Endothelial cell of umbilical vein (primary cell): Measurements from ENCODE around the gene MOK. TPM values are rescaled to one million over a fixed set of nuclear protein-coding genes. Genes with fewer than 3 reads are reported as not detected.

Experiments
- BruUV-seq: library from RNA; stranded (reverse); fragments of 400-500 nt; replicated peaks from 2 replicates; lab custom pipeline; 2021; lab: Mats Ljungman, UMichigan
- CTCF ChIA-PET: fragments of 300-600, 350-600 bp; sonication (Branson Sonifier 250); formaldehyde crosslinking; loops from one replicate; lab custom pipeline; 2021; ENCODE audit warnings: antibody characterized with exemption, inconsistent platforms; lab: Charles Lee
- POLR2A ChIA-PET: fragments of 300-600, 350-600 bp; sonication (Branson Sonifier 250); formaldehyde crosslinking; loops from one replicate; lab custom pipeline; 2021; ENCODE audit warnings: antibody characterized with exemption, inconsistent platforms; lab: Charles Lee
- DNase-seq: peaks from one replicate; pipeline ENCODE4 v3.0.0-alpha.2; 2011; ENCODE audit warnings: low read depth, low spot score
- FAIRE-seq: peaks from 2 replicates; lab custom pipeline; 2011; peaks lifted over from hg19 to GRCh38; lab: Jason Lieb, UNC
- H2AFZ ChIP-seq: 2 replicates; pipeline ENCODE4 v1.6.0; 2012; ENCODE audit warnings: low read depth, low read length, control low read depth, inconsistent platforms
- H3K27ac ChIP-seq: 2 replicates; pipeline ENCODE4 v1.5.1; 2011; ENCODE audit warnings: low read depth, mild to moderate bottlenecking, control low read depth, low read length, moderate library complexity; ENCODE audit not compliant: insufficient read depth
- H3K27me3 ChIP-seq, 2 experiments: 2 replicates each; pipeline versions ENCODE4 v1.6.0 to v1.6.1; 2011; ENCODE audit warnings: low read length in 2 of 2, mixed read lengths in 1 of 2; ENCODE audit not compliant: control insufficient read depth in 2 of 2, insufficient read depth in 2 of 2
- H3K36me3 ChIP-seq, 2 experiments: 2 replicates in 1 of 2; 3 replicates in 1 of 2; pipeline ENCODE4 v1.5.1; 2011; ENCODE audit warnings: low read length in 2 of 2, mild to moderate bottlenecking in 1 of 2, moderate library complexity in 1 of 2; ENCODE audit not compliant: control insufficient read depth in 2 of 2, insufficient read depth in 2 of 2; ENCODE audit errors: extremely low read depth in 1 of 2
- H3K4me1 ChIP-seq: 3 replicates; pipeline ENCODE4 v1.5.1; 2011; ENCODE audit warnings: mild to moderate bottlenecking, low read length; ENCODE audit not compliant: control insufficient read depth, insufficient read depth; ENCODE audit errors: extremely low read depth
- H3K4me2 ChIP-seq: 2 replicates; pipeline ENCODE4 v1.6.1; 2011; ENCODE audit warnings: low read length, control low read depth, mixed read lengths; ENCODE audit not compliant: insufficient read depth
- H3K4me3 ChIP-seq, 3 experiments: fragments of 200-600 bp in 1 of 3; sonication (generic), shearing (Covaris generic) in 1 of 3; replicated peaks in 1 of 3; 2 replicates each; pipeline ENCODE4 v1.5.1; 2011 to 2016; ENCODE audit warnings: control low read depth in 3 of 3, low read length in 3 of 3, mild to moderate bottlenecking in 2 of 3, inconsistent platforms in 1 of 3, low read depth in 1 of 3, moderate library complexity in 1 of 3; ENCODE audit not compliant: insufficient read depth in 1 of 3
- H3K79me2 ChIP-seq: 2 replicates; pipeline ENCODE4 v1.6.0; 2012; ENCODE audit warnings: low read length, inconsistent platforms; ENCODE audit not compliant: control insufficient read depth, insufficient read depth
- H3K9ac ChIP-seq: replicated peaks from 2 replicates; pipeline ENCODE3; 2011; ENCODE audit warnings: low read length, control low read depth; ENCODE audit not compliant: insufficient read depth; ENCODE audit errors: extremely low read depth
- H3K9me1 ChIP-seq: replicated peaks from 3 replicates; pipeline ENCODE4 v1.6.0; 2011; ENCODE audit warnings: mild to moderate bottlenecking, low read length; ENCODE audit not compliant: control insufficient read depth, insufficient read depth; ENCODE audit errors: extremely low read depth
- H3K9me3 ChIP-seq: replicated peaks from 2 replicates; pipeline ENCODE4 v1.5.1; 2012; ENCODE audit warnings: low read length, inconsistent platforms; ENCODE audit not compliant: control insufficient read depth, insufficient read depth
- H4K20me1 ChIP-seq: replicated peaks from 2 replicates; pipeline ENCODE3; 2011; ENCODE audit warnings: mild to moderate bottlenecking, low read length; ENCODE audit not compliant: control insufficient read depth, insufficient read depth; ENCODE audit errors: extremely low read depth
- EZH2 ChIP-seq: IDR thresholded peaks from 2 replicates; pipeline ENCODE4 v1.6.1; 2012; ENCODE audit warnings: borderline replicate concordance, low read depth, mild to moderate bottlenecking, moderate library complexity, low read length, inconsistent platforms; ENCODE audit not compliant: severe bottlenecking
- FOS ChIP-seq: IDR thresholded peaks from 2 replicates; pipeline ENCODE4 v1.6.1; 2011; ENCODE audit warnings: mild to moderate bottlenecking, low read length, moderate library complexity, borderline replicate concordance; ENCODE audit not compliant: insufficient read depth
- GATA2 ChIP-seq: IDR thresholded peaks from 2 replicates; pipeline ENCODE4 v1.7.0; 2011; ENCODE audit warnings: low read depth, mild to moderate bottlenecking, moderate library complexity, mixed read lengths, low read length; ENCODE audit not compliant: insufficient read length, insufficient read depth
- JUN ChIP-seq: IDR thresholded peaks from 2 replicates; pipeline ENCODE4 v1.6.1; 2011; ENCODE audit warnings: borderline replicate concordance, low read depth; ENCODE audit not compliant: insufficient read length, insufficient read depth
- MYC ChIP-seq: IDR thresholded peaks from one replicate; pipeline ENCODE4 v1.6.1; 2011; ENCODE audit warnings: mild to moderate bottlenecking, low read depth, low read length
- POLR2A ChIP-seq: IDR thresholded peaks from 2 replicates; pipeline ENCODE4 v1.6.1; 2012; ENCODE audit warnings: low read depth, mild to moderate bottlenecking, control low read depth, low read length
- POLR2AphosphoS5 ChIP-seq: IDR thresholded peaks from 2 replicates; pipeline ENCODE4 v1.6.1; 2012; ENCODE audit warnings: low read depth, mild to moderate bottlenecking, control low read depth, low read length, moderate library complexity; ENCODE audit not compliant: insufficient read depth
- dilution Hi-C: fragments of 300-500 bp; cut with MboI; formaldehyde crosslinking; loops from one replicate; pipeline ENCODE4 v1.15.0; 2019; ENCODE audit warnings: low sequenced_read_pairs; ENCODE audit not compliant: extremely low pct_ligation_motif_present
- intact Hi-C: fragments of 100-400 bp; cut with micrococcal nuclease; formaldehyde crosslinking; loops from one replicate; pipeline ENCODE4 v1.10.0; 2022
- polyA plus RNA-seq, 4 experiments: library from polyadenylated mRNA; depleted of rRNA in 3 of 4; stranded (reverse) in 3 of 4; unstranded in 1 of 4; fragments of >200 nt; gene quantifications; 2 replicates each; pipeline versions ENCODE4 v1.2.1 to v1.2.3, GENCODE V29; 2011 to 2012; ENCODE audit warnings: missing spikeins in 1 of 4
- total RNA-seq: library from RNA; stranded (reverse); gene quantifications from 2 replicates; pipeline ENCODE4 v1.2.3, GENCODE V29; 2021
- TF ChIP-seq, protein P1 (sequence below), 2 donors: IDR thresholded peaks; 1 replicate in 1 of 2; 2 replicates in 1 of 2; pipeline ENCODE4 v1.5.1; 2011; ENCODE audit warnings: low read length in 2 of 2, mild to moderate bottlenecking in 2 of 2, moderate library complexity in 2 of 2, control low read depth in 1 of 2, inconsistent platforms in 1 of 2, low read depth in 1 of 2; ENCODE audit not compliant: insufficient read depth in 1 of 2; ENCODE audit errors: extremely low read depth in 1 of 2
- TF ChIP-seq, protein P2 (sequence below): IDR thresholded peaks from 2 replicates; pipeline ENCODE4 v1.6.1; 2011; ENCODE audit not compliant: insufficient read depth, insufficient read length

The MOK gene
- total and polyA plus RNA-seq, 2 donors (not counting 3 experiments of a cell fraction or from before 2014, with no cell fraction given) = 6.1 to 8.6 TPM

DNA sequence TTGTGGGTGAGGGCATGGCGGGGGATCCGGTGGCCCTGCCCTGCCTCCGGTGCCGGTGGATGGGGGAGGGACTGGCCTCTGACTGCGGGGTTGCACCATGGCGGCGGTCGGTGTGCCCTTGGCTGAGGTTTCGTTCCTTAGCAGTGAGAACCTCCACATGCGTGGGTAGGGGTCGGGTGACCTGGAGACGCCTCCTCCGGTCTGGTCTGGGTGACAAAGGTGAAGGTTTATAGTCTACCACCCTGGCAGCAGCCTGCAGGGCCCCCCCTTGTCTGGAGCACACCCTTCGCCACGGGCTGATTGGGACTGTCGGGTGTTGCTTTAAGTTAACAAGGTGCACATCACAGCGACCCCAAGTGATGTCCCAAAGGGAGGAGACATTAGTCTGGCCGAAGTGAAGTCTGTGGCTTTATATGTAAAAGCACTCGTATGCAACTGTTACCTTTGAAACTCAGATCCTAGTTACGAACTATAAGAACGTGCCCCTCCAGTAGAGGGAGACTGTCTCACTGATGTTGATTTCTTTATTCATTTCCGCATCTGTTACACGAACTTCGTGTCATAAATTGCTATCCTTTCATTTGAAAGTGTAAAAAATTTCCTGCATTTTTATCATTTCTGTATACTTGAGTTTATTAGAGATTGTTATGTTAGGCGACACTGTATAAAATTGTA, 90.8 kb downstream of the MOK start:
- Histone ChIP-seq H3K4me1 (no peaks in the 10 kb centered on the region), H3K9me1 (no peaks in the 10 kb centered on the region), H2AFZ (no peak overlapping the region), H3K4me3 (no peak overlapping the region), H3K9me3 (no peaks in the 10 kb centered on the region), H3K27ac (no peak overlapping the region), H3K79me2 (no peaks in the 10 kb centered on the region), H3K36me3 (peaks cover 0 to 2% of the 10 kb centered on the region in 2 experiments), H3K9ac (no peak overlapping the region), H3K27me3 (no peaks in the 10 kb centered on the region), H3K4me2 (no peak overlapping the region), H4K20me1 (no peaks in the 10 kb centered on the region)
- BruUV-seq = no TSS peak
- no peak for DNase-seq
- ChIA-PET POLR2A (no interaction called here), CTCF (interaction anchor here (0.9 to 1.2 kb wide), 2 partner anchors 11 to 100 kb away, joined by 3 to 4 read pairs; no protein-coding TSS in a partner anchor)
- TF ChIP-seq EZH2 = no peak
- no peak for FAIRE-seq
- dilution Hi-C loops (no loop called here), intact Hi-C loops (no loop called here)

DNA sequence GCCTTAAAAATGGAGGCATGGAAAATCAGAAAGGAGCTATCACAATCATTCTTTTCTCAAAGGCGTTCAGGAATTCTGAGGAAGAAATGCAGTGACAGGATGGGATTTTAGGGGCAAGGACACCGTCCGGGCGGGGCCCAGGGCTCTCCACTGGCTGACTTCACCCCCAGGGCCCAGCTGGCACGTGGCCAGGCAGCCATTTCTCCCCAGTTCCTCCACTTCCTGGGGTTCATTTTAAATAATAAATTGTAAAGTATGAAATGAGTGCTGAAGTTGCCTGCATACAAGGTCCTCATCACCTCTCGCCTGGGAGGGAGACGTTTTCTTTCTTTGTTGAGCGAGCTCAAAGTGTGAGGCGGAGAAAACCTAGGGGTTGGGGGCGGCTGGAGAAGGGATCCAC, 91.5 kb downstream of the MOK start:
- Histone ChIP-seq H3K27ac (no peak overlapping the region), H3K36me3 (peaks cover 0 to 7% of the 10 kb centered on the region in 2 experiments), H3K27me3 (no peaks in the 10 kb centered on the region), H3K9me1 (no peaks in the 10 kb centered on the region), H2AFZ (no peak overlapping the region), H3K79me2 (no peaks in the 10 kb centered on the region), H4K20me1 (no peaks in the 10 kb centered on the region), H3K4me2 (no peak overlapping the region), H3K9me3 (no peaks in the 10 kb centered on the region), H3K4me3 (no peak overlapping the region), H3K4me1 (no peaks in the 10 kb centered on the region), H3K9ac (no peak overlapping the region)
- no TSS peak for BruUV-seq
- no peak for DNase-seq
- intact Hi-C loops (no loop called here), dilution Hi-C loops (no loop called here)
- CTCF ChIA-PET = interaction anchor here (0.9 to 1.3 kb wide), 3 partner anchors 12 to 100 kb away, joined by 3 to 4 read pairs (median 4); no protein-coding TSS in a partner anchor
- POLR2A ChIA-PET = no interaction called here
- FAIRE-seq = no peak
- TF ChIP-seq, protein P1, sequence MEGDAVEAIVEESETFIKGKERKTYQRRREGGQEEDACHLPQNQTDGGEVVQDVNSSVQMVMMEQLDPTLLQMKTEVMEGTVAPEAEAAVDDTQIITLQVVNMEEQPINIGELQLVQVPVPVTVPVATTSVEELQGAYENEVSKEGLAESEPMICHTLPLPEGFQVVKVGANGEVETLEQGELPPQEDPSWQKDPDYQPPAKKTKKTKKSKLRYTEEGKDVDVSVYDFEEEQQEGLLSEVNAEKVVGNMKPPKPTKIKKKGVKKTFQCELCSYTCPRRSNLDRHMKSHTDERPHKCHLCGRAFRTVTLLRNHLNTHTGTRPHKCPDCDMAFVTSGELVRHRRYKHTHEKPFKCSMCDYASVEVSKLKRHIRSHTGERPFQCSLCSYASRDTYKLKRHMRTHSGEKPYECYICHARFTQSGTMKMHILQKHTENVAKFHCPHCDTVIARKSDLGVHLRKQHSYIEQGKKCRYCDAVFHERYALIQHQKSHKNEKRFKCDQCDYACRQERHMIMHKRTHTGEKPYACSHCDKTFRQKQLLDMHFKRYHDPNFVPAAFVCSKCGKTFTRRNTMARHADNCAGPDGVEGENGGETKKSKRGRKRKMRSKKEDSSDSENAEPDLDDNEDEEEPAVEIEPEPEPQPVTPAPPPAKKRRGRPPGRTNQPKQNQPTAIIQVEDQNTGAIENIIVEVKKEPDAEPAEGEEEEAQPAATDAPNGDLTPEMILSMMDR (IDR thresholded peaks at IDR 0.05; ENCODE audit: extremely low read depth in 1 of 2, insufficient read depth in 1 of 2, low read depth in 1 of 2, low read length in 2 of 2) = no peak
- TF ChIP-seq POLR2AphosphoS5 (no peak), POLR2A (no peak), FOS (no peak), JUN (no peak), MYC (no peak), EZH2 (no peak), GATA2 (no peak)
- TF ChIP-seq, protein P2, sequence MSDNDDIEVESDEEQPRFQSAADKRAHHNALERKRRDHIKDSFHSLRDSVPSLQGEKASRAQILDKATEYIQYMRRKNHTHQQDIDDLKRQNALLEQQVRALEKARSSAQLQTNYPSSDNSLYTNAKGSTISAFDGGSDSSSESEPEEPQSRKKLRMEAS = no peak
